ENCODE measurements around the gene KIR2DL3. TPM values are rescaled to one million over a fixed set of nuclear protein-coding genes. Genes with fewer than 3 reads are reported as not detected.
"Not testable (repeated sequence)": the region's sequence is repeated elsewhere in the genome, so short reads cannot be mapped to it uniquely, and the experiment has no call there.

KIR2DL3 gene
- total RNA-seq, 1 donor from 2014 or later = not detected

DNA sequence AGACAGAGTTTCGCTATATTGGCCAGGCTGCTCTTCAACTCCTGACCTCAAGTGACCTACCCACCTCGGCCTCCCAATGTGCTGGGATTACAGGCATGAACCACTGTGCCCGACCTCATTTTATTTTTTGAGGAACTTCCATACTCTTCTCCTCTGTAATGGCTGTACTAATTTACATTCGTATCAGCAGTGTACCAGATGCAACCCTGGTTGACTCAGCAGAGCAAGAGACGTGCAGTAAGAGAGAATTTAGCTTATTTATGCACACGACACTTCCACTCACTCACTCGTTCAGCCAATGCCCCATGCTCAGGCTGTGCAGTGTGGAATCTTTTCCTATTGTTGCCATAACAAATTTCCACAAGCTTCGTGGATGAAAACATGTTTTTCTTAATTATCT, 7.1 kb upstream of the KIR2DL3 start:
- TF ChIP-seq, protein P1, sequence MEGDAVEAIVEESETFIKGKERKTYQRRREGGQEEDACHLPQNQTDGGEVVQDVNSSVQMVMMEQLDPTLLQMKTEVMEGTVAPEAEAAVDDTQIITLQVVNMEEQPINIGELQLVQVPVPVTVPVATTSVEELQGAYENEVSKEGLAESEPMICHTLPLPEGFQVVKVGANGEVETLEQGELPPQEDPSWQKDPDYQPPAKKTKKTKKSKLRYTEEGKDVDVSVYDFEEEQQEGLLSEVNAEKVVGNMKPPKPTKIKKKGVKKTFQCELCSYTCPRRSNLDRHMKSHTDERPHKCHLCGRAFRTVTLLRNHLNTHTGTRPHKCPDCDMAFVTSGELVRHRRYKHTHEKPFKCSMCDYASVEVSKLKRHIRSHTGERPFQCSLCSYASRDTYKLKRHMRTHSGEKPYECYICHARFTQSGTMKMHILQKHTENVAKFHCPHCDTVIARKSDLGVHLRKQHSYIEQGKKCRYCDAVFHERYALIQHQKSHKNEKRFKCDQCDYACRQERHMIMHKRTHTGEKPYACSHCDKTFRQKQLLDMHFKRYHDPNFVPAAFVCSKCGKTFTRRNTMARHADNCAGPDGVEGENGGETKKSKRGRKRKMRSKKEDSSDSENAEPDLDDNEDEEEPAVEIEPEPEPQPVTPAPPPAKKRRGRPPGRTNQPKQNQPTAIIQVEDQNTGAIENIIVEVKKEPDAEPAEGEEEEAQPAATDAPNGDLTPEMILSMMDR (IDR thresholded peaks at IDR 0.05; ENCODE audit: unreplicated experiment) = no peak
- Mint-ChIP-seq H3K27ac (no peak overlapping the region), H3K36me3 (ENCODE audit: insufficient read depth) (peaks cover 5% of the 10 kb centered on the region), H3K4me3 (ENCODE audit: low read depth) (no peak overlapping the region), H3K4me1 (ENCODE audit: low read depth) (no peaks in the 10 kb centered on the region), H3K9me3 (ENCODE audit: low read depth) (peaks cover 62% of the 10 kb centered on the region), H3K27me3 (no peaks in the 10 kb centered on the region)
- DNase-seq (ENCODE audit: low spot score, unreplicated experiment) = no peak

DNA sequence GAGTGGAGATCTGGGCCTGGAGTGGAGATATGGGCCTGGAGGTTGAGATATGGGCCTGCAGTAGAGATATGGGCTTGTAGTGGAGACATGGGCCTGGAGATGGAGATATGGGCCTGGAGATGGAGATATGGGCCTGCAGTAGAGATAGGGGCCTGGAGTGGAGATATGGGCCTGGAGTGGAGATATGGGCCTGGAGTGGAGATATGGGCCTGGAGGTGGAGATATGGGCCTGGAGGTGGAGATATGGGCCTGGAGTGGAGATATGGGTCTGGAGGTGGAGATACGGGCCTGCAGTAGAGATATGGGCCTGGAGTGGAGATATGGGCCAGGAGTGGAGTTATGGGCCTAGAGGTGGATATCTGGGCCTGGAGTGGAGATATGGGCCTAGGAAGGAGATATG, 402 bp downstream of the KIR2DL3 start:
- no peak for DNase-seq (ENCODE audit: low spot score, unreplicated experiment)
- H3K4me3 Mint-ChIP-seq (ENCODE audit: low read depth) = no peak overlapping the region
- H3K27me3 Mint-ChIP-seq = no peaks in the 10 kb centered on the region
- H3K27ac Mint-ChIP-seq = no peak overlapping the region
- TF ChIP-seq, protein P1 (IDR thresholded peaks at IDR 0.05; ENCODE audit: unreplicated experiment) = no peak
- peaks cover 6% of the 10 kb centered on the region for H3K36me3 Mint-ChIP-seq (ENCODE audit: insufficient read depth)
- H3K4me1 Mint-ChIP-seq (ENCODE audit: low read depth) = no peaks in the 10 kb centered on the region
- H3K9me3 Mint-ChIP-seq (ENCODE audit: low read depth) = peaks cover 66% of the 10 kb centered on the region

DNA sequence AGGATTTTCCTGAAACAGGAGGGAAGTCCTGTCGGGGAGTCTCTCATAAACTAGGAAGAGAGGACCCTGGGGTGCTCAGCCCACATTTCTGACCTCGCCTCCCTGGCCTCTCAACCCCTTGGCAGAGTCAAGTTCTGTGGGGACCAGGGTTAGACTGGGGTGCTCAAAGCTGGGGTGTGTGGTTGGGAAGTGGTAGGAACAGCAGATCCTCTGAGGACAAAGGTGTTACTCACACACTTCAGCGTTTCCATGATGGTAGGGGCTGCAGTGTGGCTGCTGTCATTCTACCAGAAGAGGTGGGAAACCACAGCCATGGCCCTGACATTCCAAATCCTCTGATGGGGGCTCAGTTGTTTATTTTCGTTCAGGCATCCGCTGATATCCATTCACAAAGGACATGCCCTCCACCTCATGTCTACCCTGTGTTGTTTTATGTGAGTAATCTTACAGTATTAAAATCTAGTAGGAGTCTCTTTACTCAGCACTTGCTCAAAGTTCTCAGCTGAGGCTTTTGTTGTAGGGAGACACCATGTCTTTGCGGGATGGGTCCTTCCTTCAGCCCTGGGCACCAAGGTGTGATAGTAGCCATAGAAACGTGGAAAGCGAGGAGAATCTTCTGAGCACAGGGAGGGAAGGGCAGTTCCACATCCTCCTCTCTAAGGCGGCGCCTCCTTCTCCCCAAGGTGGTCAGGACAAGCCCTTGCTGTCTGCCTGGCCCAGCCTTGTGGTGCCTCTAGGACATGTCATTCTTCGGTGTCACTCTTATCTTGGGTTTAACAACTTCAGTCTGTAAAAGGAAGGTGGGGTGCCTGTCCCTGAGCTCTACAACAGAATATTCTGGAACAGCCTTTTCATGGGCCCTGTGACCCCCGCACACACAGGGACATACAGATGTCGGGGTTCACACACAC, 1.5 kb downstream of the KIR2DL3 start:
- H3K27me3 Mint-ChIP-seq = no peaks in the 10 kb centered on the region
- H3K36me3 Mint-ChIP-seq (ENCODE audit: insufficient read depth) = peaks cover 5% of the 10 kb centered on the region
- no peak overlapping the region for H3K4me3 Mint-ChIP-seq (ENCODE audit: low read depth)
- no peak for DNase-seq (ENCODE audit: low spot score, unreplicated experiment)
- H3K9me3 Mint-ChIP-seq (ENCODE audit: low read depth) = peaks cover 66% of the 10 kb centered on the region
- no peaks in the 10 kb centered on the region for H3K4me1 Mint-ChIP-seq (ENCODE audit: low read depth)
- no peak overlapping the region for H3K27ac Mint-ChIP-seq
- TF ChIP-seq, protein P1 (IDR thresholded peaks at IDR 0.05; ENCODE audit: unreplicated experiment) = no peak

DNA sequence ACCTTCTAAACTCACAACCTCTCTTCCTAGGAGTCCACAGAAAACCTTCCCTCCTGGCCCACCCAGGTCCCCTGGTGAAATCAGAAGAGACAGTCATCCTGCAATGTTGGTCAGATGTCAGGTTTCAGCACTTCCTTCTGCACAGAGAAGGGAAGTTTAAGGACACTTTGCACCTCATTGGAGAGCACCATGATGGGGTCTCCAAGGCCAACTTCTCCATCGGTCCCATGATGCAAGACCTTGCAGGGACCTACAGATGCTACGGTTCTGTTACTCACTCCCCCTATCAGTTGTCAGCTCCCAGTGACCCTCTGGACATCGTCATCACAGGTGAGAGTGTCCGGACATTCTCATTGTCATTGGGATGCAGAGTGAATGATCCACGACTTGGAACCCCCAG, 3.6 kb downstream of the KIR2DL3 start:
- not testable (repeated sequence) for H3K27ac Mint-ChIP-seq; H3K36me3 Mint-ChIP-seq (ENCODE audit: insufficient read depth); DNase-seq (ENCODE audit: low spot score, unreplicated experiment); H3K4me3 Mint-ChIP-seq (ENCODE audit: low read depth); H3K27me3 Mint-ChIP-seq; H3K4me1 Mint-ChIP-seq (ENCODE audit: low read depth)
- peaks cover 56% of the 10 kb centered on the region for H3K9me3 Mint-ChIP-seq (ENCODE audit: low read depth)

DNA sequence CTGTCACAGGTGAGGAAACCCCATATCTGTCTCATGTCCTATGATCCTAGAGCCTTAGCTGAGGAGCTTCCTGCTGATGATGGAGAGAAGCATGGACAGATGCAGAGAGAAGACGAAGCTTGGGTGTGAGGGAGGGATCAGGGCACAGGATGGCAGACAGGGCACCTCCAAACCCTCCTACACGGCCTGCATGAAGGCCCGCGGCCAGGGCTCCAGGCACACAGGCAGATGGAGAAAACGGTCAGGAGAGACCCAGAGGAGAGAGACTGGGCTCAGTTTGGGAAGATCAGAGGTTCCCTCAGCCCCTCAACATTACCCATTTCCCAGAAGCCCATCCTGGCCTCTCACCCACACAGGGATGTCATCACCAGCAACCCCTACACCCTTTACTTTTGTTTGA, 5.8 kb downstream of the KIR2DL3 start:
- not testable (repeated sequence) for DNase-seq (ENCODE audit: low spot score, unreplicated experiment); H3K4me1 Mint-ChIP-seq (ENCODE audit: low read depth); H3K4me3 Mint-ChIP-seq (ENCODE audit: low read depth); H3K27ac Mint-ChIP-seq; H3K36me3 Mint-ChIP-seq (ENCODE audit: insufficient read depth); H3K27me3 Mint-ChIP-seq
- peaks cover 56% of the 10 kb centered on the region for H3K9me3 Mint-ChIP-seq (ENCODE audit: low read depth)

DNA sequence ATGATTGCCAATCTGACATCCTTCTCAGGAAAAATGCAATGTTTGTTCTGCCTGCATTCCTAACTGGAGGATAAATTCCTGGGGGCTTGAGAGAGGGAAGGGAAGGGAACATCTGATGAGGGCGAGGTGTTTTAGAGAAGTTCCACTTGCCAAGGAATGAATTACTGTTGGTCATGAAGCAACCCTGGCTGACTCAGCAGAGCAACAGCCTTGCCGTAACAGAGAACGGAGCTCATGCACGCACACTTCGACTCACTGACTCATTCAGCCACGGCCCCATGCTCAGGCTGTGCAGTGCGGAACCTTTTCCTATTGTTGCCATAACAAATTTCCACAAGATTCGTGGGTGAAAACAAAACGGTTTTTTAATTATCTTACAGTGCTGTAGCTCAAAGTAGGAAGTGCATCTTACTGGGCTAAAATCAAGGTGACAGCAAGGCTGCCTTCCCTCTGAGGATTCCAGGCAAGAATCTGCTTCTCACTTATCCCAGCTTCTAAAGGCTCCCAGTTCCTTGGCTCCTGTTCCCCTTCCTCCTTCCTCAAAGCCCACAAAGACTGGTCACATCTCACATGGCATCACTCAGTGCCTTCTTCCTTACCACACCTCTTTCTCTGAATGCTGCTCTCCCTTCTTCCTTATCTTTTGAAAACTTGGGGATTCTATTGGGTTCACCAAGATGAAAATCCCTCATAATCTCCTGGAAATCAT, 9.5 kb downstream of the KIR2DL3 start:
- not testable (repeated sequence) for H3K27ac Mint-ChIP-seq; H3K4me1 Mint-ChIP-seq (ENCODE audit: low read depth); H3K27me3 Mint-ChIP-seq; H3K4me3 Mint-ChIP-seq (ENCODE audit: low read depth); H3K36me3 Mint-ChIP-seq (ENCODE audit: insufficient read depth); DNase-seq (ENCODE audit: low spot score, unreplicated experiment)
- peaks cover 59% of the 10 kb centered on the region for H3K9me3 Mint-ChIP-seq (ENCODE audit: low read depth)

DNA sequence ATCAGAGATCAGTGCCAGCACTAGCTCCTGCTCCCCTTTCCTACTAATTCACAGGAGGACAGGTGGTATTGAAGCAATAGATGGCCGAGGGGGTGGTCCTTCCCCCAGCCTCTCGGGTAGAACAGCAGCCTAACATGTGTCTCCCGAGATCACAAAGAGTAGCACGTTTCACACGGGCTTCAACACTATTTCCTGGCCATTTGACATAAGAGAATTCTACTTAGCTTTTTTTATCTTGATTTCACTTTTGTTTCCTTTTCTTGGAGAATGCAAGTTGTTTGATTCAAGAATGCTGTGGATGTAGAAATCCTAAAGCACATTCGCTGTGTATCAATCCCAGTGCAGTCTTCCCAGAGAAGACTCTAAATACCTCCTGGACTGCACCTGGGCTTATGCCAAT, 12.0 kb downstream of the KIR2DL3 start:
- H3K27ac Mint-ChIP-seq; H3K4me3 Mint-ChIP-seq (ENCODE audit: low read depth); H3K36me3 Mint-ChIP-seq (ENCODE audit: insufficient read depth); H3K4me1 Mint-ChIP-seq (ENCODE audit: low read depth); H3K27me3 Mint-ChIP-seq; DNase-seq (ENCODE audit: low spot score, unreplicated experiment): not testable (repeated sequence)
- peaks cover 58% of the 10 kb centered on the region for H3K9me3 Mint-ChIP-seq (ENCODE audit: low read depth)

DNA sequence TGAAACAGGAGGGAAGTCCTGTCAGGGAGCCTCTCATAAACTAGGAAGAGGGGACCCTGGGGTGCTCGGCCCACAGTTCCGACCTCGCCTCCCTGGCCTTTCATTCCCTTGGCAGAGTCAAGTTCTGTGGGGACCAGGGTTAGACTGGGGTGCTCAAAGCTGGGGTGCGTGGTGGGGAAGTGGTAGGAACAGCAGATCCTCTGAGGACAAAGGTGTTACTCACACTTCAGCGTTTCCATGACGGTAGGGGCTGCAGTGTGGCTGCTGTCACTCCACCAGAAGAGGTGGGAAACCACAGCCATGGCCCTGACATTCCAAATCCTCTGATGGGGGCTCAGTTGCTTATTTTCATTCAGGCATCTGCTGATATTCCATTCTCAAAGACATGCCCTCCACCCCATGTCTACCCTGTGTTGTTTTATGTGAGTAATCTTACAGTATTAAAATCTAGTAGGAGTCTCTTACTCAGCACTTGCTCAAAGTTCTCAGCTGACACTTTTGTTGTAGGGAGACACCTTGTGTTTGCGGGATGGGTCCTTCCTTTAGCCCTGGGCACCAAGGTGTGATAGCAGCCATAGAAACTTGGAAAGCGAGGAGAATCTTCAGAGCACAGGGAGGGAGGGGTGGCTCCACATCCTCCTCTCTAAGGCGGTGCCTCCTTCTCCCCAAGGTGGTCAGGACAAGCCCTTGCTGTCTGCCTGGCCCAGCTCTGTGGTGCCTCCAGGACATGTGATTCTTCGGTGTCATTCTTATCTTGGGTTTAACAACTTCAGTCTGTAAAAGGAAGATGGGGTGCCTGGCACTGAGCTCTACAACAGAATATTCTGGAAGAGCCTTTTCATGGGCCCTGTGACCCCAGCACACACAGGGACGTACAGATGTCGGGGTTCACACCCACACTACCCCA, 18.1 kb downstream of the KIR2DL3 start:
- DNase-seq (ENCODE audit: low spot score, unreplicated experiment); H3K27me3 Mint-ChIP-seq; H3K36me3 Mint-ChIP-seq (ENCODE audit: insufficient read depth); H3K4me1 Mint-ChIP-seq (ENCODE audit: low read depth); H3K27ac Mint-ChIP-seq; H3K4me3 Mint-ChIP-seq (ENCODE audit: low read depth): not testable (repeated sequence)
- peaks cover 58% of the 10 kb centered on the region for H3K9me3 Mint-ChIP-seq (ENCODE audit: low read depth)

DNA sequence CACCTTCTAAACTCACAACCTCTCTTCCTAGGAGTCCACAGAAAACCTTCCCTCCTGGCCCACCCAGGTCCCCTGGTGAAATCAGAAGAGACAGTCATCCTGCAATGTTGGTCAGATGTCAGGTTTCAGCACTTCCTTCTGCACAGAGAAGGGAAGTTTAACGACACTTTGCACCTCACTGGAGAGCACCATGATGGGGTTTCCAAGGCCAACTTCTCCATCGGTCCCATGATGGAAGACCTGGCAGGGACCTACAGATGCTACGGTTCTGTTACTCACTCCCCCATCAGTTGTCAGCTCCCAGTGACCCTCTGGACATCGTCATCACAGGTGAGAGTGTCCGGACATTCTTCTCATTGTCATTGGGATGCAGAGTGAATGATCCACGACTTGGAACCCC, 20.3 kb downstream of the KIR2DL3 start:
- H3K27ac Mint-ChIP-seq; H3K4me3 Mint-ChIP-seq (ENCODE audit: low read depth); DNase-seq (ENCODE audit: low spot score, unreplicated experiment); H3K27me3 Mint-ChIP-seq; H3K4me1 Mint-ChIP-seq (ENCODE audit: low read depth); H3K36me3 Mint-ChIP-seq (ENCODE audit: insufficient read depth): not testable (repeated sequence)
- H3K9me3 Mint-ChIP-seq (ENCODE audit: low read depth) = peaks cover 45% of the 10 kb centered on the region
